Spleen (tissue), 7 donors: ENCODE data around the gene ACSS1.

Experiments used
- CTCF ChIP-seq, 11 experiments: fragments of 200-600 bp in 7 of 11; fragments of 450-650 bp in 4 of 11; sonication (generic) in 4 of 11; IDR thresholded peaks in 8 of 11; conservative IDR thresholded peaks in 3 of 11; 1 replicate in 7 of 11; 2 replicates in 4 of 11; pipeline versions ENCODE4 v1.4.0 to v1.8.0; 2016 to 2021; ENCODE audit warnings: antibody characterized with exemption in 11 of 11, inconsistent platforms in 4 of 11, mild to moderate bottlenecking in 1 of 11
- POLR2A ChIP-seq, 3 donors: fragments of 450-650 bp; IDR thresholded peaks; one replicate each; pipeline ENCODE4 v1.5.1; 2017; ENCODE audit warnings: antibody characterized with exemption in 3 of 3, mild to moderate bottlenecking in 1 of 3
- POLR2AphosphoS5 ChIP-seq, 3 donors: sonication (generic); formaldehyde crosslinking; IDR thresholded peaks; one replicate each; pipeline ENCODE4 v1.5.1; 2017; ENCODE audit warnings: antibody characterized with exemption in 3 of 3
- donor health status: DM: no; HTN: no; CAD: no; lungs with moderate emphysema.
- donor health status: DM: no; HTN: no; CAD: no.
- donor health status: DM: no; HTN: no; CAD: no.

GRCh38 chr20:24986436-24987015, 71.4 kb downstream of the ACSS1 start:
- TF ChIP-seq CTCF (IDR thresholded peaks at IDR 0.05 in 8 of 11, conservative IDR thresholded peaks at IDR 0.05 in 3 of 11) (no peak), POLR2A (IDR thresholded peaks at IDR 0.05) (no peak), POLR2AphosphoS5 (IDR thresholded peaks at IDR 0.05) (no peak)
